ENCODE data around the gene RGR.
"Not testable (repeated sequence)": the region's sequence is repeated elsewhere in the genome, so short reads cannot be mapped to it uniquely, and the experiment has no call there.

Gene RGR

GRCh38 chr10:84265418-84265817 is 20.6 kb downstream of the RGR start:
- H3K27ac ChIP-seq = no peak overlapping the region
- TF ChIP-seq, protein P1, sequence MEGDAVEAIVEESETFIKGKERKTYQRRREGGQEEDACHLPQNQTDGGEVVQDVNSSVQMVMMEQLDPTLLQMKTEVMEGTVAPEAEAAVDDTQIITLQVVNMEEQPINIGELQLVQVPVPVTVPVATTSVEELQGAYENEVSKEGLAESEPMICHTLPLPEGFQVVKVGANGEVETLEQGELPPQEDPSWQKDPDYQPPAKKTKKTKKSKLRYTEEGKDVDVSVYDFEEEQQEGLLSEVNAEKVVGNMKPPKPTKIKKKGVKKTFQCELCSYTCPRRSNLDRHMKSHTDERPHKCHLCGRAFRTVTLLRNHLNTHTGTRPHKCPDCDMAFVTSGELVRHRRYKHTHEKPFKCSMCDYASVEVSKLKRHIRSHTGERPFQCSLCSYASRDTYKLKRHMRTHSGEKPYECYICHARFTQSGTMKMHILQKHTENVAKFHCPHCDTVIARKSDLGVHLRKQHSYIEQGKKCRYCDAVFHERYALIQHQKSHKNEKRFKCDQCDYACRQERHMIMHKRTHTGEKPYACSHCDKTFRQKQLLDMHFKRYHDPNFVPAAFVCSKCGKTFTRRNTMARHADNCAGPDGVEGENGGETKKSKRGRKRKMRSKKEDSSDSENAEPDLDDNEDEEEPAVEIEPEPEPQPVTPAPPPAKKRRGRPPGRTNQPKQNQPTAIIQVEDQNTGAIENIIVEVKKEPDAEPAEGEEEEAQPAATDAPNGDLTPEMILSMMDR (conservative IDR thresholded peaks at IDR 0.05) = no peak
- TF ChIP-seq ZFX (IDR thresholded peaks at IDR 0.05) = no peak

DNA sequence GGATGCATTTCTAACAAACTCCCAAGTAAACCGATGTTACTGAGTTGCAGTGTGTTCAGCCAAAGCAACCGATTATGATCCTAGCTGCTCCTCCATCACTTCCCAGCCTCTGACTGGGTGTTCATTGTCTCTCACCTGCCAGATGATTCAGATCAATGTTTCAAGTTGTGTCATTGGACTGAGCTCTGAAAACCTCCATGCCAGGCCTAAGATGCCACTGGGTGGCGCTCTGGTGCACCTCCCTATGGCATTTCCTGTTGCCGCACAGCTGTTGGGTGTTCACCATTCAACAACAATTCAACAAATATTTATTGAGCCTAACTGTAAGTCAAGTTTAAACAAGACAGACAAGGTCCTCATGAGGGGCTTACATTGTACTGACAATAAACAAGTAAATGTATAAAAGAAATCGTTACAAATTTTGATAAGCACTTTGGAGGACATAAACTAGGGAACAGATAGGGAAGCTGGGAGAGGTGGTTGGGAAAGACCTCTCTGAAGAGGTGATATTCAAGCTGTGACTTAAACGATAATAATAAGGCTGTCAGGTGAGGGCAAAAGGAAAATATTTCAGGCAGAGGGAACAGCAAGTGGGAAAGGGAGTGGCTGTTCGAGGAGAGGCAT is 22.8 kb downstream of the RGR start:
- no peak for TF ChIP-seq ZFX (IDR thresholded peaks at IDR 0.05)
- TF ChIP-seq, protein P1 (conservative IDR thresholded peaks at IDR 0.05) = peak; percentile 66
- no peak overlapping the region for H3K27ac ChIP-seq

DNA sequence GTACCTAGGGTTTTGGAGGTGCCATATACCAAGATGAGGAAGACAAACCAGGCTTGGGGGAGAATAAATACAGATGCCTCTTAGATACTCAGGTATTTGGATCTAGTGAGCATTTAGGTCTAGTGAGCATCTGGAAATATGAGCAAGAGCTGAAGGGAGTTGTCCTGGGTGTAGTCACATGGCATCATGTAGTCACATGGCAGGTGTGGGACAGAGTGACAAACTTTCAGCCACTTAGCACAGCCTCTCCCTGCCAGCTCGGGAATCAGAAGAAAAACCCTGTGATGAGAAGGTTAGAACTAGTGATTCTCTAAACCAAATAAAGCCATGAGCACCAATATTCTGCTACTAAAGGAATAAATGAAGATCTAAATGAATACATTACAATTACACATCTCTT is 24.3 kb downstream of the RGR start:
- TF ChIP-seq, protein P1 (conservative IDR thresholded peaks at IDR 0.05) = no peak
- TF ChIP-seq ZFX (IDR thresholded peaks at IDR 0.05) = no peak
- H3K27ac ChIP-seq = no peak overlapping the region

DNA sequence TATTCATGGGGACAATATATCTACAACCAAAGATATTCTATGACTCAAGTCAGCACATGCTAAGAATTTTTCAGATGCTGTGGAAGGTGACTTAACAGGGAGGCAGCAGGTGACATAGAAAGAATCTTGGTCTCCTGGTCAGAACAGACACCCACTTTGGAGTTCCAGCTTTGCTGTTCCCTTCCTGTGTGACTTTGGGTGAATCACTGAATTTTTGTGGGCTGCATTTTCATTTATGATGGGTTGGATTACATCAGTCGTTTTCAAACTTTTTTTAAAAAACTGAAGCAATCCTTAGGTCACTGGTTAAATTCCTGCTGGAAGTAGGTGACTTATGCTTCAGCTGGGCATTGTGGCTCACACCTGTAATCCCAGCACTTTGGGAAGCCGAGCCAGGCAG is 24.9 kb downstream of the RGR start:
- no peak for TF ChIP-seq ZFX (IDR thresholded peaks at IDR 0.05)
- TF ChIP-seq, protein P1 (conservative IDR thresholded peaks at IDR 0.05) = no peak
- no peak overlapping the region for H3K27ac ChIP-seq

DNA sequence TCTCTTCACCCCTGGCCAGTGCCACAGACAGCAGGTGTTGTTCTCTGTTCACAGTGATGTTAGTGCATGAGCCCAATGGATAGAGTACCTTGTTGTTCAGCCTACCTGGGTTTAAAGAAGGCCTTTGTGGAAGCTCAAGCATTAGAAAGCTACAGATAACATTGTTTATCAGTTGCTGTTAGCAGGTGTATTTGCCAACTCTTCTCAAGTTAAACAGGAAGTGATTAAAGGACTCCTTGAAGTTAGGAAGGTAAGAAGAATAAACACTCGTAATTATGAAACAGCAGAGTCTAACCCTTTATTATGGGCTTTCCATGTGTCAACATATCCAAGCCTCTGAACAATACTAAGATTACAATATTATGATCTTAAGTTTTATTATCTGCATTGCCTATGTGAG is 25.9 kb downstream of the RGR start:
- TF ChIP-seq, protein P1 (conservative IDR thresholded peaks at IDR 0.05) = no peak
- no peak for TF ChIP-seq ZFX (IDR thresholded peaks at IDR 0.05)
- no peak overlapping the region for H3K27ac ChIP-seq

DNA sequence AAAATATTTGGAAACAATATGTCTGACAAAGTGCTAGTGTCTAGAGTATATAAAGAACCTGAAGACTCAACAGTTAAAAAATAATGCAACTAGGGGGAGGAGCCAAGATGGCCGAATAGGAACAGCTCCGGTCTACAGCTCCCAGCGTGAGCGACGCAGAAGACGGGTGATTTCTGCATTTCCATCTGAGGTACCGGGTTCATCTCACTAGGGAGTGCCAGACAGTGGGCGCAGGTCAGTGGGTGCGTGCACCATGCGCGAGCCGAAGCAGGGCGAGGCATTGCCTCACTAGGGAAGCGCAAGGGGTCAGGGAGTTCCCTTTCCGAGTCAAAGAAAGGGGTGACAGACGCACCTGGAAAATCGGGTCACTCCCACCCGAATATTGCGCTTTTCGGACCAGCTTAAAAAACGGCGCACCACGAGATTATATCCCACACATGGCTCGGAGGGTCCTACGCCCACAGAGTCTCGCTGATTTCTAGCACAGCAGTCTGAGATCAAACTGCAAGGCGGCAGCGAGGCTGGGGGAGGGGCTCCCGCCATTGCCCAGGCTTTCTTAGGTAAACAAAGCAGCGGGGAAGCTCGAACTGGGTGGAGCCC is 35.1 kb downstream of the RGR start:
- not testable (repeated sequence) for H3K27ac ChIP-seq

DNA sequence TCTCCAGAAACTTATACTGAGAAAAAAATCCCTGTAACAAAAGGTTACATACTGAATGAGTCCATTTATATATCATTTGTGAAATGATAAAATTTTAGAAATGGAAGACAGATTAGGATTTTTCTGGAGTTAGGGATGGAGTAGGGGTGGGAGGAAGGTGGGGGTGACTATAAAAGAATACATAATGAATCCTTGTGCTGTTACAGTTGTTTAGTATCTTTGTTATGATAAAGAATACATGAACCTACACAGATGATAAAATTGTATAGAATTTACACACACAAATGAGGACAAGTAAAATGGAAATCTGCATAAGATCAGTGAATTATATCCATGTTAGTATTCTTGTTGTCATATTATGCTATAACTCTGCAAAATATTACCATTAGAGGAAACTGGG is 41.8 kb downstream of the RGR start:
- TF ChIP-seq, protein P1 (conservative IDR thresholded peaks at IDR 0.05) = no peak
- no peak for TF ChIP-seq ZFX (IDR thresholded peaks at IDR 0.05)
- H3K27ac ChIP-seq = no peak overlapping the region

DNA sequence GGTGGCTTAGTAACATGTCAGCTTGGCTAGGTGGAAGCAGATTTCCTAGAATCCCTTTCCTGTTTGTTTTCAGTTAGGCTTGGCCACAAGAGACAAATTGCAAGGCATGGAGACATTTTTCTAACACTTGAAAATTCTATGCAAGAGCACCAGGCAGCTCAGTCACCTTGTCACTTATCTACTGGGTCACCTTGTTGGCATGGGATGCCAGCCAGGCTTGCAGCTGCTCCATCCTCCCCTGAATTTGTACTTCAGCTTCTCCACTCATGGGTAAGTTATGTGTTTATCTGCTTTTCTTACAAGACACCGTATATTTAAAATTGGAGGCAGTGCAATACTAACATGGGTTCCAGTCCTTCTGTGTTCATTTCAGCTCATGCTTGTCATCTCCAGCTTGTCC is 43.3 kb downstream of the RGR start:
- H3K27ac ChIP-seq = no peak overlapping the region
- TF ChIP-seq ZFX (IDR thresholded peaks at IDR 0.05) = no peak
- TF ChIP-seq, protein P1 (conservative IDR thresholded peaks at IDR 0.05) = no peak
